SK-N-SH treated with all-trans-retinoic acid at 6 μM for 48 hours (cell line): ENCODE data around the gene HS1BP3.

Experiments
- ATAC-seq: fragments of 200-7000 bp; cut with Tn5 transposase; 3 replicates; pipeline ENCODE4 v1.9.1; 2020; ENCODE audit warnings: mild to moderate bottlenecking, moderate library complexity
- ARNTL ChIP-seq: fragments of 450-650 bp; formaldehyde crosslinking; IDR thresholded peaks from 2 replicates; pipeline ENCODE4 v1.5.0; 2020; ENCODE audit warnings: low read depth, mild to moderate bottlenecking, moderate library complexity, borderline replicate concordance
- BACH2 ChIP-seq: fragments of 250-450 bp; sonication (Bioruptor Pico); IDR thresholded peaks from 2 replicates; pipeline ENCODE4 v1.9.0; 2021; ENCODE audit warnings: mild to moderate bottlenecking, borderline replicate concordance
- CSDC2 ChIP-seq: fragments of 250-450 bp; sonication (Bioruptor Pico); IDR thresholded peaks from 2 replicates; pipeline ENCODE4 v1.5.0; 2020; ENCODE audit warnings: mild to moderate bottlenecking, moderate library complexity
- ESRRG ChIP-seq: fragments of 250-450 bp; sonication (Bioruptor Pico); IDR thresholded peaks from 2 replicates; pipeline ENCODE4 v1.6.1; 2021; ENCODE audit warnings: mild to moderate bottlenecking
- GLIS3 ChIP-seq: fragments of 250-450 bp; sonication (Bioruptor Pico); IDR thresholded peaks from 2 replicates; pipeline ENCODE4 v1.5.0; 2020; ENCODE audit warnings: mild to moderate bottlenecking, moderate library complexity
- OSR1 ChIP-seq: fragments of 250-450 bp; sonication (Bioruptor Pico); IDR thresholded peaks from 2 replicates; pipeline ENCODE4 v1.8.0; 2022; ENCODE audit warnings: moderate library complexity, mild to moderate bottlenecking, inconsistent platforms
- PPARA ChIP-seq: fragments of 250-450 bp; sonication (Bioruptor Pico); IDR thresholded peaks from 2 replicates; pipeline ENCODE4 v1.5.0; 2020; ENCODE audit warnings: mild to moderate bottlenecking, borderline replicate concordance
- RARB ChIP-seq: fragments of 250-450 bp; sonication (Bioruptor Pico); IDR thresholded peaks from 2 replicates; pipeline ENCODE4 v1.8.0; 2021; ENCODE audit warnings: mild to moderate bottlenecking, moderate library complexity
- SNAI2 ChIP-seq: fragments of 250-450 bp; sonication (Bioruptor Pico); IDR thresholded peaks from 2 replicates; pipeline ENCODE4 v1.5.0; 2020; ENCODE audit warnings: mild to moderate bottlenecking, moderate library complexity
- TCF4 ChIP-seq: fragments of 250-450 bp; sonication (Bioruptor Pico); IDR thresholded peaks from 2 replicates; pipeline ENCODE4 v1.8.0; 2021; ENCODE audit warnings: mild to moderate bottlenecking, moderate library complexity, borderline replicate concordance
- TOX ChIP-seq: fragments of 250-450 bp; sonication (Bioruptor Pico); IDR thresholded peaks from 2 replicates; pipeline ENCODE4 v1.8.0; 2021; ENCODE audit warnings: mild to moderate bottlenecking, moderate library complexity, borderline replicate concordance
- ZFP3 ChIP-seq: fragments of 250-450 bp; sonication (Bioruptor Pico); IDR thresholded peaks from 2 replicates; pipeline ENCODE4 v1.5.0; 2020; ENCODE audit warnings: mild to moderate bottlenecking, moderate library complexity
- ZNF565 ChIP-seq: fragments of 450-650 bp; formaldehyde crosslinking; conservative IDR thresholded peaks from 2 replicates; pipeline ENCODE4 v1.5.0; 2020; ENCODE audit warnings: low read depth, mild to moderate bottlenecking, moderate library complexity
- ZNF70 ChIP-seq: fragments of 450-650 bp; formaldehyde crosslinking; IDR thresholded peaks from 2 replicates; pipeline ENCODE4 v1.5.0; 2020; ENCODE audit warnings: mild to moderate bottlenecking, moderate library complexity
- ZNF8 ChIP-seq: fragments of 450-650 bp; formaldehyde crosslinking; IDR thresholded peaks from 2 replicates; pipeline ENCODE4 v1.5.0; 2020; ENCODE audit warnings: mild to moderate bottlenecking, moderate library complexity
- TF ChIP-seq, protein P1 (sequence below): fragments of 250-450 bp; sonication (Bioruptor Pico); IDR thresholded peaks from 2 replicates; pipeline ENCODE4 v1.8.0; 2020; ENCODE audit warnings: mild to moderate bottlenecking, moderate library complexity, borderline replicate concordance
- TF ChIP-seq, protein P2 (sequence below): fragments of 250-450 bp; sonication (Bioruptor Pico); IDR thresholded peaks from 2 replicates; pipeline ENCODE4 v1.5.1; 2020; ENCODE audit warnings: low read depth, mild to moderate bottlenecking, moderate library complexity
- TF ChIP-seq, protein P3 (sequence below): fragments of 250-450 bp; sonication (Bioruptor Pico); IDR thresholded peaks from 2 replicates; pipeline ENCODE4 v1.8.0; 2021; ENCODE audit warnings: low read depth, mild to moderate bottlenecking, moderate library complexity, borderline replicate concordance
- TF ChIP-seq, protein P4 (sequence below): fragments of 250-450 bp; sonication (Bioruptor Pico); IDR thresholded peaks from 2 replicates; pipeline ENCODE4 v1.5.1; 2021; ENCODE audit warnings: mild to moderate bottlenecking, moderate library complexity

The HS1BP3 gene

DNA sequence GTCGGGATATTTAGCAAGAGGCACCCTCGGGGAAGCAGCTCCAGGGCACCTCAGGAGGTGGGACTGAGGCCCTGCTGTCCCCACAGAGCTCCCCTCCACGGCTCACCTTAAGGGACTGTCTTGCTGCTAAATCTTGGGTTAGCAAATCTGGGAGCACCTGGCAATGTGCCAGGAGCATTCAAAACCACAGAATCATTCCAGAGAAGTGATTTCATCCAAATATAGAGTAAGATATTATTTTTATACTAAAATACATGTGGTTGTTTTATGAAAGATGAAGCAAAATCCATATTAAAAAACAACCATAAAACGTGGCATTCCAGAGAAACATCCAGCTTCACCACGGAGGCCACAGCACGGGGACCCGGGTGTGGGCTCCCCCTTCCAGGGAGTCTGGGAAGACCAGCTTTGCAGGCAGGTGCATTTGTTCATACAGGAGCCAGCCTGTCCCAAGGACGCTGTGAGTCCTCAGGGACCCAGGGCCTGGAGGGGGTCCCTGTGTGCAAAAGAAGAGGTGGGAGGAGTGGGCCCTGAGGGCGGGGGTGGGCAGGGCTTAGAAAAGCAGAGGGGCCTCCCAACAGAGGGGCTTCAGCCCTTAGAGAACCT, 16.3 kb downstream of the HS1BP3 start (continued):
- TF ChIP-seq, protein P1, sequence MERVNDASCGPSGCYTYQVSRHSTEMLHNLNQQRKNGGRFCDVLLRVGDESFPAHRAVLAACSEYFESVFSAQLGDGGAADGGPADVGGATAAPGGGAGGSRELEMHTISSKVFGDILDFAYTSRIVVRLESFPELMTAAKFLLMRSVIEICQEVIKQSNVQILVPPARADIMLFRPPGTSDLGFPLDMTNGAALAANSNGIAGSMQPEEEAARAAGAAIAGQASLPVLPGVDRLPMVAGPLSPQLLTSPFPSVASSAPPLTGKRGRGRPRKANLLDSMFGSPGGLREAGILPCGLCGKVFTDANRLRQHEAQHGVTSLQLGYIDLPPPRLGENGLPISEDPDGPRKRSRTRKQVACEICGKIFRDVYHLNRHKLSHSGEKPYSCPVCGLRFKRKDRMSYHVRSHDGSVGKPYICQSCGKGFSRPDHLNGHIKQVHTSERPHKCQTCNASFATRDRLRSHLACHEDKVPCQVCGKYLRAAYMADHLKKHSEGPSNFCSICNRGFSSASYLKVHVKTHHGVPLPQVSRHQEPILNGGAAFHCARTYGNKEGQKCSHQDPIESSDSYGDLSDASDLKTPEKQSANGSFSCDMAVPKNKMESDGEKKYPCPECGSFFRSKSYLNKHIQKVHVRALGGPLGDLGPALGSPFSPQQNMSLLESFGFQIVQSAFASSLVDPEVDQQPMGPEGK (CRISPR knock-in tag), result no peak
- TF ChIP-seq CSDC2 (CRISPR knock-in tag), result no peak
- TF ChIP-seq ZNF565 (CRISPR knock-in tag), result no peak
- no peak for TF ChIP-seq ZFP3 (CRISPR knock-in tag)
- no peak for TF ChIP-seq PPARA (CRISPR knock-in tag)

DNA sequence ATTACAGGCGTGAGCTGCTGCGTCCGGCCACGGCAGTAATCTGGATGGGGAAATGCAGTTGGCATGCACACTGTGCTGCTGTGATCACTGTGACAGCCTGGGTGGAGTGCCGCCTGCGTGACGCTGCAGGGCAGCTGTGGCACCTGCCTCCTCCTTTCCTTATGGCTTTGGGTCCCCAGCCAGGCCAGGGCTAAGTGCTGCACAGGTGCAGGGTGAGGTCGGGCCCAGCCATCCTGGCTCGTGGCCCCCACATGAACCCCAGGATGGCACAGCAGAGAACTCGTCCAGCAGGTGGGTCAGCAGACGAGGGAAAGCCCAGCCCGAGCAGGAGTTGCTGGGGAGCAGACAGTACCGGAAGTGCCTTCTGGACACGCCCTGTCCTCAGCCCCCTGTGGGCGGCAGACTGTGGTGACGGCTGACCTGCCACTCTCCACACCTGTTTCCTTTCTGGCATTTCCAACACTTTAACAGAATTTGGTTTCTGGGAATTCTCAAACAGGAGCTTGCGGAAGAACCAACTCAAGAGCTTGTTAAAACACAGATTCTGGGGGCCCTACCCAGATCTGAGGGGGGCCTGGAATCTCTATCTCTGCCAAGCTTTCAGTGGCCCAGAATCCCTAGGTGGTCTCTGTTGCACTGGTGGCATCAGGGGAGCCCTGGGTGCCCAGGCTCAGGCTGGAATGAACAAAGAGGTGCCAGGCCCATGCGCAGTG, 16.9 kb downstream of the HS1BP3 start:
- TF ChIP-seq PPARA (CRISPR knock-in tag), result no peak
- no peak for TF ChIP-seq RARB
- TF ChIP-seq, protein P2, sequence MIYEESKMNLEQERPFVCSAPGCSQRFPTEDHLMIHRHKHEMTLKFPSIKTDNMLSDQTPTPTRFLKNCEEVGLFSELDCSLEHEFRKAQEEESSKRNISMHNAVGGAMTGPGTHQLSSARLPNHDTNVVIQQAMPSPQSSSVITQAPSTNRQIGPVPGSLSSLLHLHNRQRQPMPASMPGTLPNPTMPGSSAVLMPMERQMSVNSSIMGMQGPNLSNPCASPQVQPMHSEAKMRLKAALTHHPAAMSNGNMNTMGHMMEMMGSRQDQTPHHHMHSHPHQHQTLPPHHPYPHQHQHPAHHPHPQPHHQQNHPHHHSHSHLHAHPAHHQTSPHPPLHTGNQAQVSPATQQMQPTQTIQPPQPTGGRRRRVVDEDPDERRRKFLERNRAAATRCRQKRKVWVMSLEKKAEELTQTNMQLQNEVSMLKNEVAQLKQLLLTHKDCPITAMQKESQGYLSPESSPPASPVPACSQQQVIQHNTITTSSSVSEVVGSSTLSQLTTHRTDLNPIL (CRISPR knock-in tag), result no peak
- no peak for TF ChIP-seq GLIS3 (CRISPR knock-in tag)
- no peak for TF ChIP-seq ARNTL (CRISPR knock-in tag)
- no peak for TF ChIP-seq ZNF565 (CRISPR knock-in tag)
- ATAC-seq, result no peak

DNA sequence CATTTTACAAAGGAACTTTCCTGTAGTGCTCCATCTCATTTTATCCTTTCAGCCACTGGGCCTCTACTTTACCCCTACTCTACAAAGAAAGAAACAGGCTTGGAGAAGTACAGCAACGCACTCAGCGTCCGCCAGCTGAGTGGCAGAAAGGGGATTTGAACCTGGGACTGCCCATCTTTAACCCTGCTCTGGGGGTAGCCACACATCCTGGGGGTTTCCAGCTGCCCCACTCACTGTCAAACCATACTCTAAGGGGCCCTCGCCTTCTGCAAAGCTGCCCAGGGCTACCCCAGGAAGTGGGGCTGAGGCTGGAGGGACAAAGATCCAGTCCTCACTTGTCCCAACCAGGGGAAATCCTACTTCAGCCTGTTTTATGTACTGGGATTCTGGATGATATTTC, 17.9 kb downstream of the HS1BP3 start:
- TF ChIP-seq, protein P1 (CRISPR knock-in tag), result no peak
- TF ChIP-seq ZNF8 (CRISPR knock-in tag) (no peak), ESRRG (CRISPR knock-in tag) (no peak), OSR1 (CRISPR knock-in tag) (no peak), SNAI2 (CRISPR knock-in tag) (no peak), TOX (CRISPR knock-in tag) (no peak), PPARA (CRISPR knock-in tag) (no peak), CSDC2 (CRISPR knock-in tag) (no peak), TCF4 (CRISPR knock-in tag) (no peak), ZNF70 (CRISPR knock-in tag) (no peak), ZFP3 (CRISPR knock-in tag) (no peak), BACH2 (CRISPR knock-in tag) (no peak)
- TF ChIP-seq, protein P3, sequence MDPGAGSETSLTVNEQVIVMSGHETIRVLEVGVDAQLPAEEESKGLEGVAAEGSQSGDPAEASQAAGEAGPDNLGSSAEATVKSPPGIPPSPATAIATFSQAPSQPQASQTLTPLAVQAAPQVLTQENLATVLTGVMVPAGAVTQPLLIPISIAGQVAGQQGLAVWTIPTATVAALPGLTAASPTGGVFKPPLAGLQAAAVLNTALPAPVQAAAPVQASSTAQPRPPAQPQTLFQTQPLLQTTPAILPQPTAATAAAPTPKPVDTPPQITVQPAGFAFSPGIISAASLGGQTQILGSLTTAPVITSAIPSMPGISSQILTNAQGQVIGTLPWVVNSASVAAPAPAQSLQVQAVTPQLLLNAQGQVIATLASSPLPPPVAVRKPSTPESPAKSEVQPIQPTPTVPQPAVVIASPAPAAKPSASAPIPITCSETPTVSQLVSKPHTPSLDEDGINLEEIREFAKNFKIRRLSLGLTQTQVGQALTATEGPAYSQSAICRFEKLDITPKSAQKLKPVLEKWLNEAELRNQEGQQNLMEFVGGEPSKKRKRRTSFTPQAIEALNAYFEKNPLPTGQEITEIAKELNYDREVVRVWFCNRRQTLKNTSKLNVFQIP, result no peak
- TF ChIP-seq, protein P2 (CRISPR knock-in tag), result no peak
- TF ChIP-seq, protein P4, sequence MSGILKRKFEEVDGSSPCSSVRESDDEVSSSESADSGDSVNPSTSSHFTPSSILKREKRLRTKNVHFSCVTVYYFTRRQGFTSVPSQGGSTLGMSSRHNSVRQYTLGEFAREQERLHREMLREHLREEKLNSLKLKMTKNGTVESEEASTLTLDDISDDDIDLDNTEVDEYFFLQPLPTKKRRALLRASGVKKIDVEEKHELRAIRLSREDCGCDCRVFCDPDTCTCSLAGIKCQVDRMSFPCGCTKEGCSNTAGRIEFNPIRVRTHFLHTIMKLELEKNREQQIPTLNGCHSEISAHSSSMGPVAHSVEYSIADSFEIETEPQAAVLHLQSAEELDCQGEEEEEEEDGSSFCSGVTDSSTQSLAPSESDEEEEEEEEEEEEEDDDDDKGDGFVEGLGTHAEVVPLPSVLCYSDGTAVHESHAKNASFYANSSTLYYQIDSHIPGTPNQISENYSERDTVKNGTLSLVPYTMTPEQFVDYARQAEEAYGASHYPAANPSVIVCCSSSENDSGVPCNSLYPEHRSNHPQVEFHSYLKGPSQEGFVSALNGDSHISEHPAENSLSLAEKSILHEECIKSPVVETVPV (CRISPR knock-in tag), result no peak
- ATAC-seq, result no peak
